Activated T-helper 1 cell treated with anti-CD3 and anti-CD28 coated beads, Interleukin-12 subunit alpha, Interleukin-12 subunit beta, Interleukin-2, Interleukin-4 antibody, amounts not matched to agents 30 ng/mL and 10 ng/mL and 1 ng/mL, durations not matched to agents 14 hours and 24 hours and 36 hours (primary cell): ENCODE measurements around the gene RPLP2. TPM values are rescaled to one million over a fixed set of nuclear protein-coding genes. Genes with fewer than 3 reads are reported as not detected.
A peak's percentile ranks its signal among the peaks of the same experiment; 100 is the strongest.

ENCODE experiments used
- DNase-seq: peaks from one replicate; pipeline ENCODE4 v3.0.0; 2021; ENCODE audit warnings: low spot score
- H3K27ac Mint-ChIP-seq: one replicate; pipeline ENCODE4 v1.8.0; 2021; ENCODE audit warnings: mild to moderate bottlenecking, mixed read lengths
- H3K27me3 Mint-ChIP-seq: one replicate; pipeline ENCODE4 v1.8.0; 2022; ENCODE audit warnings: mild to moderate bottlenecking, moderate library complexity, mixed read lengths; ENCODE audit not compliant: insufficient read depth
- H3K36me3 Mint-ChIP-seq: one replicate; pipeline ENCODE4 v1.8.0; 2021; ENCODE audit warnings: low read depth, mixed read lengths
- H3K4me1 Mint-ChIP-seq: one replicate; pipeline ENCODE4 v1.8.0; 2021; ENCODE audit warnings: low read depth, mixed read lengths
- H3K4me3 Mint-ChIP-seq: one replicate; pipeline ENCODE4 v1.8.0; 2021; ENCODE audit warnings: mild to moderate bottlenecking, moderate library complexity, mixed read lengths
- H3K9me3 Mint-ChIP-seq: one replicate; pipeline ENCODE4 v1.8.0; 2021; ENCODE audit warnings: mixed read lengths
- intact Hi-C: fragments of 100-400 bp; cut with micrococcal nuclease; formaldehyde crosslinking; loops from one replicate; pipeline ENCODE4 v1.15.1; 2024
- total RNA-seq: library from RNA; stranded (reverse); gene quantifications from 2 replicates; pipeline ENCODE4 v1.2.3, GENCODE V29; 2022

The RPLP2 gene
- total RNA-seq, 1 donor from 2014 or later, result 2,072 TPM

DNA sequence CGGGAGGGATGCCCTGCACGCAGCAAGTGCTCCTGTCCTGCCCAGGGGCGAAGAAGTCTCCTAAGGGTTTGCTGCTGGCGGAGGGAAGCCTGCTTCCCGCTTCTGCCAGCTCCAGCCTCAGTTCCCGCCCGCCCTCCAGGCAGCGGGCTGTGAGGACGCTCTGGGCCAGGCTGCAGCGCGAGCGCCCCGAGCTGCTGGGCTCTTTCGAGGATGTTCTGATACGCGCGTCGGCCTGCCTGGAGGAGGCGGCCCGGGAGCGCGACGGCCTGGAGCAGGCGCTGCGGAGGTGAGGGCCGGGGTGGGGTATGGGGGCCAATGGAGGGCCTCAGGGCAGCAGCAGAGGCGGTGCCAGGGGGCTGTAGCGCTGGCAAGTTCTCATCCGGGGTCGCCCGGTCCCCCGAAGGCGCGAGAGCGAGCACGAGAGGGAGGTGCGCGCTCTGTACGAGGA lies 20.1 kb downstream of the RPLP2 start:
- Mint-ChIP-seq H3K4me3 (no peak overlapping the region), H3K27ac (no peak overlapping the region), H3K9me3 (no peaks in the 10 kb centered on the region), H3K36me3 (peaks cover 2% of the 10 kb centered on the region), H3K27me3 (peaks cover 37% of the 10 kb centered on the region), H3K4me1 (peaks cover 6% of the 10 kb centered on the region)
- intact Hi-C loops, result loop anchor here (2.0 kb wide), 1 partner anchor 19 kb away; no protein-coding TSS in a partner anchor
- no peak for DNase-seq

DNA sequence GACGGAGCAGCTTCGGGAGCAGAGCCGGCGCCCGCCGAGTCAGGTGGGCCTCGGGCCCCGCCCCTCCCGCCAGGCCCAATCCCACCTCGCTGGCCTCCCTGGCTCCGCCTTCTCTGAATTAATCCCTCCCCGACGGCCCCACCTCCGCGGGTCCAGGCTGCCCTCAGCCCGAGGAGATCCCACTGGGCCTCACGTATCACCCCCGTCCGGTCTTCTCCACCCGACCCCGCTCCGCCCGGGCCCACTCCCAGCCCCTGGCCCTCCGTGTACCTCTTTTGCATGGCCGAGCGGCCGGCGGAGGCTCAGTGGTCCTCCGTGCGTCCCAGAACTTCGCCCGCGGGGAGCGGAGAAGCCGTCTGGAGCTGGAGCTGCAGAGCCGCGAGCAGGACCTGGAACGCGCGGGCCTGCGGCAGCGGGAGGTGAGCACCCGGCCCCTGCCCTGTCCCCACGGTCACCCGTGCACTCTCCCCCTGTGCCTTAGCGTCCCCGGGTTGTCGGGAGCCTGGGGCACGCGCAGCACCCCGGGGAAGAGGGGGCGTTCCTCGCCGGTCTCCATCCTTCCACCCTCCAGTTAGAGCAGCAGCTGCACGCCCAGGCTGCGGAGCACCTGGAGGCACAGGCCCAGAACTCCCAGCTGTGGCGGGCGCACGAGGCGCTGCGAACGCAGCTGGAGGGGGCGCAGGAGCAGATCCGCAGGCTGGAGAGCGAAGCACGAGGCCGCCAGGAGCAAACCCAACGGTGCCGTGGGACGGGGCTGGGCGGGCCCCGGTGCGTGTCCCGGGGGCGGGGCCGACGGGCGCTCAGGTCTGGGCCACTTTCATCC lies 20.7 kb downstream of the RPLP2 start:
- H3K27ac Mint-ChIP-seq, result no peak overlapping the region
- peak overlapping the region; percentile 33 for H3K4me3 Mint-ChIP-seq
- intact Hi-C loops, result loop anchor here (2.0 kb wide), 1 partner anchor 18 kb away; no protein-coding TSS in a partner anchor
- no peak for DNase-seq
- no peaks in the 10 kb centered on the region for H3K9me3 Mint-ChIP-seq
- peaks cover 6% of the 10 kb centered on the region for H3K4me1 Mint-ChIP-seq
- H3K27me3 Mint-ChIP-seq, result peaks cover 37% of the 10 kb centered on the region
- peaks cover 2% of the 10 kb centered on the region for H3K36me3 Mint-ChIP-seq

DNA sequence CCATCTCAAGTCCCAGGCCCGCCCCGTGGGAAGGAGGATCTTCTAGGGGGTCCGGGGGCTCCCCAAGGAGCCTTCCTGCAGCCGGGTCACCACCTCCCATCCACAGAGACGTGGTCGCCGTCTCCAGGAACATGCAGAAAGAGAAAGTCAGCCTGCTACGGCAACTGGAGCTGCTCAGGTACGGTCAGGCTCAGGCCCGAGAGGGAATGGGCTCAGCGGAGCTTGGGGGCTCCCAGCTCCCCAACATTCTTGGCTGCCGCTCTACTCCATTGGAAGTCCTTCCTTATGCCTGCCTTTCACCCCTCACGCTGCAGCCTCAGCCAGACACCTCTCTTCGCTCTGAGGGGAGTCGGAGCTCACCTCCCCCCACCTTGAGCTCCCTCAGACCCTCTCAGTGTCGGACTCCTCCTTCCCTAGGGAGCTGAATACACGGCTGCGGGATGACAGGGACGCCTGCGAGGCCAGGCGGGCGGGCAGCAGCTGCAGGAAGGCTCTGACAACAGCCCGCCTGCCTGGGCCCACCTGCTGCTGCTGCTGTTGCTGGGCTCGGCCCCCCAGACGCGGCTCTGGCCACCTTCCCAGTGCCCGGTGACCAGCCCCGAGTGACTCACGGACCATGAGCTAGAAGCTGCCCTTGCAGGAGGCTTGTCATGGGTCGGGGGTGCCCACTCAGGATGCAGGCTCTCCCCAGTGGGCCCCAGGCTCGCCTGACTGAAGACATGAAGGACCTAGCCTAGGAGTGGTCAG lies 21.5 kb downstream of the RPLP2 start:
- Mint-ChIP-seq H3K36me3 (peaks cover 2% of the 10 kb centered on the region), H3K4me3 (peak overlapping the region; percentile 33), H3K4me1 (peaks cover 6% of the 10 kb centered on the region), H3K27me3 (peaks cover 37% of the 10 kb centered on the region), H3K27ac (no peak overlapping the region), H3K9me3 (no peaks in the 10 kb centered on the region)
- no peak for DNase-seq
- intact Hi-C loops, result loop anchor here (2.0 kb wide), 1 partner anchor 18 kb away; no protein-coding TSS in a partner anchor

DNA sequence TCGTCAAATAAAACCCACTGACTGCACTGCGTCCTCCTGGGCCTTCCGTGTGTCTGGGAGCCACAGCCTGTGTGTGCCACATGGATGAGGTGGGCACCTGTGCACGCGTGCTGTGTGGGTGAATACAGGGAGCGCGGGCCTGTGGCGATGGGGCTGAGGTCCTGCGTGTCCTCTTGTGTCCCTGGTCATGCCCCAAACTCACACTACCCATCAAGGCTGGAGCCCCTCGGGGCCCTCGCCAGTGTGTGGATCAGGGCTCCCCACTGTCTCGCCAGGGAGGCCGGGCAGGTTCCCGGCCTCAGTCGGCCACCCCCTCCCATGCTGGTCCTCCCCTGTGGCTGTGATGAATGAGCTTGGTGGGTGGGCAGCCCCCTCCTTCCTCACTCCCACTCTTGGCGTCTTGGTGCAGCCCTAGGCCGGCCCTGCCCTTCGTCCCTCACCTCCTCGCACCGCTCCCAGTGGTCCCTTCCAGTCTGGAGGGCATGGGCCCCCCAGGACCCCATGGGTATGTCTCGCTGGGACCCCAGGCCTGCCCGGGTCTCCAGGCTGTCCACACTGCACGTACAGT lies 22.3 kb downstream of the RPLP2 start:
- Mint-ChIP-seq H3K4me3 (peak overlapping the region; percentile 9), H3K9me3 (no peaks in the 10 kb centered on the region), H3K27me3 (peaks cover 34% of the 10 kb centered on the region), H3K27ac (no peak overlapping the region), H3K36me3 (peaks cover 2% of the 10 kb centered on the region), H3K4me1 (peaks cover 6% of the 10 kb centered on the region)
- DNase-seq, result no peak
- intact Hi-C loops, result loop anchor here (1.0 to 2.0 kb wide), 3 partner anchors 10 to 17 kb away; partner anchors contain the start of genes POLR2L and TSPAN4

DNA sequence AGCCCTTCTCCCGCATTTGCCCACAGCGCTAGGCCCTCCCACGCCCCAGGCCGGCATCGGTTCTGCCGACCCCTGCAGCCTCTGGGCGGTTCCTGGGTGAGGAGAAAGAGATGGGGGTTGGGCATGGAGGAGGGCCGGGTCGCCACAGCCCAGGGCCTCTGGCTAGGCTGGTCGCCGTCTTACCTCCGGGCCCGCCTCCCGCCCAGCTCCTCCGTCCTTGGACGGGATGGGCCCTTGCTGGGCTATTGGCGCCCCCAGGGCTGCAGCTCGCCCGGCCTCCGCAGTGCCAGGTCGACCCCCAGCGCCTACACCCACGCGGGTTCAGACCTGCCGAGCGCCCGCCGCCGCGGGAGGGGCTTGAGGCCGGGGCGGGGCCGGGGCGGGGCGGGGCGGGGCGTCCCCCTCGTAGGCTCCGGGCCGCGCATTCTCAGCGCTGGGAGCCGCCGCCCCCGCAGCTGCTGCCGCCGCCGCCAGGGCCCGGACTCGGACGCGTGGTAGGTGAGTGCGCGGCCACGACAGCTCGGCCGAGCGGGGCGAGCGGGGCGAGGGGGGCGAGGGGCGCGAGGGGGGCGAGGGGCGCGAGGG lies 22.9 kb downstream of the RPLP2 start, which contains the start of gene CD151:
CD151 (plus strand) TSS at position 424 of the 585 bp plus-strand sequence. CDS start 3,118 bp downstream, outside the sequence.
- H3K36me3 Mint-ChIP-seq, result peaks cover 2% of the 10 kb centered on the region
- DNase-seq, result no peak
- intact Hi-C loops, result loop anchor here (1.0 kb wide), 2 partner anchors 10 to 12 kb away; partner anchors contain the start of genes POLR2L and TSPAN4
- peak within 1 kb of the TSS; percentile 48 for H3K27ac Mint-ChIP-seq
- H3K4me1 Mint-ChIP-seq, result peaks cover 4% of the 10 kb centered on the region
- H3K9me3 Mint-ChIP-seq, result no peaks in the 10 kb centered on the region
- H3K4me3 Mint-ChIP-seq, result peak within 1 kb of the TSS; percentile 79
- peaks cover 32% of the 10 kb centered on the region for H3K27me3 Mint-ChIP-seq

DNA sequence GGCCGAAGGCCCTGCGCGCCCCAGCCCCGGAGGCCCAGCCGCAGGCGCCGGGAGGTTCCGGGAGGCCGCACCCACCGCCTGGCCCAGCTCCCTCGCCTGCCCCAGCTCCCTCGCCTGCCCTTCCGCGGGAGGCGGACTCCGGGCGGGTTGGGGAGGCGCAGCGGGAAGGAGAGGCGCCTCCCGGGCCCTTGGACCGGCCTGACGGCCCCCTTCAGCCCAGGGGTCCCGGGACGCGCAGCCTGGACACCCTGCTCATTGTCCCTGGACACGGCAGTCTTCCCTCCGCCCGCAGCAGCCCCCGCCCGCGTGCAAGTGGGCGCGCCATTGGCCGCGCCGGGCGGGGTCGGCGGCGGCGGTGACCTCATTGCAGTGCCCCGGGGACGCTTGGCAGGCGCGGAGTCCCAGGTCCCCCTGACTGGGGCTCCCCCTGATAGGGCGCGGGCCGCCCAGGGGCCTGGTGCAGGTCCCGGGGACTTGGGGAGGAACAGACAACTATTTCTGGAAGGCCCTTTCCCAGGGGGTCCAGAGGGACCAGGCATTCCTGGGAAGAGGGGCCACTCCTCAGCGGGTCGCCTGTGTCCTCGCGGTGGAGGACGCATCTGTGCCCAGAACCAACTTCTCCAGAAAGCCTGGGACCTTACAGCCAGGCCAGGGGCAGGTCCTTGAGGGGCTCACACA lies 23.5 kb downstream of the RPLP2 start:
- peaks cover 26% of the 10 kb centered on the region for H3K27me3 Mint-ChIP-seq
- H3K27ac Mint-ChIP-seq, result no peak overlapping the region
- H3K4me1 Mint-ChIP-seq, result no peaks in the 10 kb centered on the region
- peaks cover 2% of the 10 kb centered on the region for H3K36me3 Mint-ChIP-seq
- H3K9me3 Mint-ChIP-seq, result no peaks in the 10 kb centered on the region
- intact Hi-C loops, result no loop called here
- no peak for DNase-seq
- H3K4me3 Mint-ChIP-seq, result peak overlapping the region; percentile 79

DNA sequence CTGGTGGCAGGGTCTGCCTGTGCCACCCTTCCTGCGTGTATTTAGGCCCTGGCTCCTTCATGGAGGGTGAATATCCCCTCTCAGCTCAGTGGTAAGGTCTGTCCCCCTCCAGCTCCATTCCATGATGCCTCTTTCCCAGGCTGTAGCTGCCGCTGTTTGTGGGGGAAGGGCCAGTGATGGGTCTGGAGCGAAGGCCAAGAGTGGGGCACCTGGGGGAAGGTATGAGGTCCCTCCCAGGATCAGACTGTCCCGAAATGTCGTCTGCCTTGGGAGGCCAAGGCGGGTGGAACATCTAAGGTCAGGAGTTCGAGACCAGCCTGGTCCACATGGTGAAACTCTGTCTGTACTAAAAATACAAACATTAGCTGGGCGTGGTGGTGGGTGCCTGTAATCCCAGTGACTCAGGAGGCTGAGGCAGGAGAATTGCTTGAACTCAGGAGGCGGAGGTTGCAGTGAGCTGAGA lies 24.1 kb downstream of the RPLP2 start:
- Mint-ChIP-seq H3K27me3 (peaks cover 22% of the 10 kb centered on the region), H3K27ac (peak overlapping the region; percentile 48), H3K9me3 (no peaks in the 10 kb centered on the region), H3K4me1 (no peaks in the 10 kb centered on the region), H3K36me3 (peaks cover 2% of the 10 kb centered on the region), H3K4me3 (peak overlapping the region; percentile 79)
- DNase-seq, result no peak
- intact Hi-C loops, result no loop called here

DNA sequence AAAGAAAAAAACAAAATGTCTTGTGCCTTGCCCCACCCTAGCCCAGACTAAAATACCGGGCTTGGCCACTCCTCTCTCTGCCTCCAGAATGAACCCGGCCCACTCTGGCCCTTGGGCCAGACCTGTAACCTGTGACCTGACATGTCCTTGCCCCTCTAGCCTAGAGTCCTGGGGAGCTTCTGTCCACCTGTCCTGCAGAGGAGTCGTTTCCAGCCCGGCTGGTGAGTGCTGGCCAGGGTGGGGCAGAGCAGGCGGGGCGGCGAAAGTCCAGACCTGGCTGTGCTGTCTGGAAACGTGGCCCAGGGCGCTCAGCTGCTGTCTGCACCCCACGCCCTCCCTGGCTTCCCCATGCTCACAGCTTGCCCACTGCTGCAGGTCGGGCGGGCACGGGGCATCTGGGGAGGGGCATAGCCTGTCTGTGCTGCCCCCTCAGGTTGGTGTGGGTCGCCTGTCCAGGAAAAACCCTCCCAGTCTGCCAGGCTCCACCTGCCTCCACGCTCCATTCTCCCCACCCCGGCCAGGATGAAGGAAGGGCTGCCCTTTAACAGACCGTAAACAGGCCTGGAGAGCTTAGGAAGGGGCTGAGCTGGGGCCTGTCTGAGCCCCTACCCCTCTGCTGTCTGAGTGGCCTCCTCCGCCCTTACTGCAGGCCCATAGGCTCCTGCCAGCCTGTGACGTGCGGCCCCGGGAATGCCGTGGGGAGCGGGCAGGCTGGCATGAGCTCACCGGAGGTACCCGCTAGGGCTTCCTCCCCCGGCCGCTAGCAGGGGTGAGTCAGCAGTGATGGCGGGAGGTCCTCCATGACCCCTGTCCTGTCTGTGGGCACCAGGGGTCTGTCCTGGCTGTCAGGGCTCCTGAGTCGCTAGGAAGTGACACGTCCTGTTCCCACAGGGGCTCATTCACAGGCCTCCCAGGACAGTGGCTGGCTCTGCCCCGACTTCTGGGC lies 24.9 kb downstream of the RPLP2 start:
- DNase-seq, result no peak

DNA sequence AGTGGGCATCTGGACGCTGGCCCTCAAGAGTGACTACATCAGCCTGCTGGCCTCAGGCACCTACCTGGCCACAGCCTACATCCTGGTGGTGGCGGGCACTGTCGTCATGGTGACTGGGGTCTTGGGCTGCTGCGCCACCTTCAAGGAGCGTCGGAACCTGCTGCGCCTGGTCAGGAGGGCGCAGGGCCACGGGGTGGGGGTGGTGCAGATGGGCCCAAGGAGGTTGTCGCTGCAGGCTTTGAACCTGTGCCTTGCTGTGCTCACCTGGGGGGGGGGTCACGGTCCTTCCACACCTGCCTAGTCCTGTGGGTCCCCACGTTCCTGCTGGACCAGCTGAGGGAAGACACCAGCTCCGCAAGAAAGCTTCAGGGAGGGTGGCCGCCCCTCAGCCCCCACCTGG lies 26.5 kb downstream of the RPLP2 start:
- peaks cover 6% of the 10 kb centered on the region for H3K36me3 Mint-ChIP-seq
- no peak overlapping the region for H3K27ac Mint-ChIP-seq
- intact Hi-C loops, result no loop called here
- no peaks in the 10 kb centered on the region for H3K9me3 Mint-ChIP-seq
- H3K4me3 Mint-ChIP-seq, result no peak overlapping the region
- H3K4me1 Mint-ChIP-seq, result peaks cover 10% of the 10 kb centered on the region
- DNase-seq, result no peak
- peaks cover 6% of the 10 kb centered on the region for H3K27me3 Mint-ChIP-seq

More for the DNA sequence above, 24.9 kb downstream of the RPLP2 start:
- Mint-ChIP-seq H3K27ac (no peak overlapping the region), H3K36me3 (peaks cover 2% of the 10 kb centered on the region), H3K4me1 (no peaks in the 10 kb centered on the region), H3K9me3 (no peaks in the 10 kb centered on the region), H3K27me3 (peaks cover 14% of the 10 kb centered on the region), H3K4me3 (peak overlapping the region; percentile 79)
- intact Hi-C loops, result no loop called here

DNA sequence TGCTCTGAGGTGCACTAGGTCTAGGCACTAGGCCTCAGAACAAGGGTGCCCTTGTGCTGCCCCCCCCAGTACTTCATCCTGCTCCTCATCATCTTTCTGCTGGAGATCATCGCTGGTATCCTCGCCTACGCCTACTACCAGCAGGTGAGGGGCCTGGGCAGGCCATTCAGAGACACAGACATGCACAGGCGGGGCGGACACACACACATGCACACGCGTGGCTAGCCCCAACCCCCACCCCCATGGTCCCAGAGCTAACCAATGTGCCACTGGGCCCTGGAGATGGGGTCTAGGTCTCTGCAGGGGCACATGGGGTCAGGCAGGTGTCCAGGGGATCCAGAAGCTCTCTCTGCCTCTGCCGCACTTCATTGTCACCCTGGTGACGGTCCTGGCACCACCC lies 26.9 kb downstream of the RPLP2 start:
- Mint-ChIP-seq H3K27me3 (peaks cover 4% of the 10 kb centered on the region), H3K4me3 (no peak overlapping the region), H3K9me3 (no peaks in the 10 kb centered on the region), H3K36me3 (peaks cover 8% of the 10 kb centered on the region), H3K27ac (no peak overlapping the region), H3K4me1 (peaks cover 12% of the 10 kb centered on the region)
- DNase-seq, result no peak
- intact Hi-C loops, result no loop called here
